HCT116 (cell line): Measurements from ENCODE around the gene AAMP. TPM values are rescaled to one million over a fixed set of nuclear protein-coding genes. Genes with fewer than 3 reads are reported as not detected.
A peak's percentile ranks its signal among the peaks of the same experiment; 100 is the strongest.

ENCODE experiments used
- ATAC-seq: fragments of 200-7000 bp; cut with Tn5 transposase; 2 replicates; pipeline ENCODE4 v1.9.1; 2020; ENCODE audit warnings: mild to moderate bottlenecking, moderate library complexity
- BruUV-seq: library from RNA; stranded (reverse); fragments of 400-500 nt; replicated peaks from 2 replicates; lab custom pipeline; 2021; lab: Mats Ljungman, UMichigan
- CTCF ChIA-PET: fragments of 300-600 bp; sonication (Branson Sonifier 250); formaldehyde crosslinking; loops from one replicate; lab custom pipeline; 2021; ENCODE audit warnings: antibody characterized with exemption; lab: Charles Lee
- POLR2A ChIA-PET: fragments of 300-600, 350-600 bp; sonication (Branson Sonifier 250); formaldehyde crosslinking; loops from one replicate; lab custom pipeline; 2021; ENCODE audit warnings: antibody characterized with exemption; lab: Charles Lee
- RAD21 ChIA-PET, 2 experiments: fragments of 300-600 bp; sonication (Branson Sonifier 250); formaldehyde crosslinking; loops; one replicate each; lab custom pipeline; 2023; ENCODE audit warnings: low total read pairs in 2 of 2; ENCODE audit not compliant: uncharacterized antibody in 2 of 2, unreplicated experiment in 2 of 2, low non-redundant PET in 1 of 2; lab: Charles Lee
- DNase-seq: peaks from one replicate; pipeline ENCODE4 v3.0.0-alpha.2; 2010; ENCODE audit warnings: low read depth, low spot score
- H2AFZ ChIP-seq: fragments of 200-600 bp; shearing (Covaris generic), sonication (generic); 2 replicates; pipeline ENCODE4 v1.6.1; 2017; ENCODE audit warnings: low read depth, mixed run types, mixed read lengths, antibody characterized with exemption, low read length; ENCODE audit not compliant: poor library complexity, severe bottlenecking
- H3K27ac ChIP-seq: 2 replicates; pipeline ENCODE4 v1.5.1; 2012; ENCODE audit warnings: low read depth, low read length
- H3K27me3 ChIP-seq: fragments of 200-600 bp; sonication (generic); 2 replicates; pipeline ENCODE4 v1.6.1; 2016; ENCODE audit warnings: mixed run types, low read length, mixed read lengths; ENCODE audit not compliant: insufficient read depth
- H3K36me3 ChIP-seq, 2 experiments: fragments of 200-500 bp in 1 of 2; fragments of 200-600 bp in 1 of 2; sonication (Bioruptor generic) in 1 of 2; sonication (generic) in 1 of 2; 2 replicates each; pipeline versions ENCODE4 v1.5.1 to v1.6.1; 2014 to 2016; ENCODE audit warnings: low read length in 2 of 2, inconsistent platforms in 1 of 2, mixed read lengths in 1 of 2, mixed run types in 1 of 2; ENCODE audit not compliant: insufficient read depth in 2 of 2, control insufficient read depth in 1 of 2
- H3K4me1 ChIP-seq, 2 experiments: fragments of 200-600 bp in 1 of 2; sonication (generic) in 1 of 2; 2 replicates each; pipeline versions ENCODE4 v1.5.1 to v1.6.1; 2012 to 2017; ENCODE audit warnings: low read length in 2 of 2, inconsistent platforms in 1 of 2, mild to moderate bottlenecking in 1 of 2, mixed read lengths in 1 of 2, mixed run types in 1 of 2, moderate library complexity in 1 of 2; ENCODE audit not compliant: insufficient read depth in 2 of 2, control insufficient read depth in 1 of 2
- H3K4me2 ChIP-seq: fragments of 200-600 bp; sonication (generic); 2 replicates; pipeline ENCODE4 v1.6.1; 2017; ENCODE audit warnings: mixed run types, low read length, mixed read lengths
- H3K4me3 ChIP-seq, 2 experiments: fragments of 200-600 bp in 1 of 2; sonication (generic) in 1 of 2; replicated peaks in 1 of 2; 2 replicates each; pipeline ENCODE4 v1.5.1; 2011 to 2016; ENCODE audit warnings: low read length in 2 of 2, control low read depth in 1 of 2, low read depth in 1 of 2, mild to moderate bottlenecking in 1 of 2, mixed read lengths in 1 of 2, mixed run types in 1 of 2
- H3K79me2 ChIP-seq: fragments of 200-600 bp; sonication (generic); 2 replicates; pipeline ENCODE4 v1.6.1; 2017; ENCODE audit warnings: mild to moderate bottlenecking, mixed run types, low read length, moderate library complexity, mixed read lengths; ENCODE audit not compliant: insufficient read depth
- H3K9ac ChIP-seq: fragments of 200-600 bp; sonication (generic); 2 replicates; pipeline ENCODE4 v1.6.1; 2016; ENCODE audit warnings: low read length, mixed read lengths
- H3K9me2 ChIP-seq: fragments of 200-600 bp; sonication (generic), shearing (Covaris generic); 2 replicates; pipeline ENCODE4 v1.6.1; 2017; ENCODE audit warnings: mixed run types, mild to moderate bottlenecking, moderate library complexity; ENCODE audit not compliant: insufficient read depth
- H3K9me3 ChIP-seq, 2 experiments: fragments of 200-500 bp in 1 of 2; fragments of 200-600 bp in 1 of 2; sonication (Bioruptor generic) in 1 of 2; sonication (generic) in 1 of 2; 2 replicates each; pipeline ENCODE4 v1.6.1; 2014 to 2017; ENCODE audit warnings: low read length in 2 of 2, mixed read lengths in 2 of 2, inconsistent platforms in 1 of 2, low read depth in 1 of 2, mild to moderate bottlenecking in 1 of 2, mixed run types in 1 of 2, moderate library complexity in 1 of 2; ENCODE audit not compliant: control insufficient read depth in 1 of 2, insufficient read depth in 1 of 2
- H4K20me1 ChIP-seq: fragments of 200-600 bp; sonication (generic), shearing (Covaris generic); 2 replicates; pipeline ENCODE4 v1.6.1; 2017; ENCODE audit warnings: mixed run types, mild to moderate bottlenecking, moderate library complexity; ENCODE audit not compliant: insufficient read depth
- EZH2phosphoT487 ChIP-seq: fragments of 200-600 bp; IDR thresholded peaks from 2 replicates; pipeline ENCODE4 v1.6.1; 2018; ENCODE audit warnings: antibody characterized with exemption, borderline replicate concordance
- POLR2A ChIP-seq: IDR thresholded peaks from 2 replicates; pipeline ENCODE4 v1.7.0; 2011; ENCODE audit warnings: borderline replicate concordance; ENCODE audit not compliant: insufficient read depth, insufficient read length; ENCODE audit errors: extremely low read depth
- RAD21 ChIP-seq: IDR thresholded peaks from 2 replicates; pipeline ENCODE4 v1.6.1; 2012; ENCODE audit warnings: low read depth, mild to moderate bottlenecking
- SIN3A ChIP-seq: IDR thresholded peaks from 2 replicates; pipeline ENCODE4 v1.6.1; 2012; ENCODE audit warnings: low read depth
- SRF ChIP-seq: IDR thresholded peaks from 2 replicates; pipeline ENCODE4 v1.6.1; 2012; ENCODE audit warnings: low read depth
- intact Hi-C: fragments of 100-400 bp; cut with micrococcal nuclease; formaldehyde crosslinking; loops from 2 replicates; pipeline ENCODE4 v1.10.0; 2022
- total RNA-seq: library from RNA; stranded (reverse); gene quantifications from one replicate; pipeline ENCODE4 v1.2.1, GENCODE V29; 2021; ENCODE audit not compliant: unreplicated experiment
- TF ChIP-seq, protein P1 (sequence below): IDR thresholded peaks from 2 replicates; pipeline ENCODE4 v1.6.1; 2012
- TF ChIP-seq, protein P2 (sequence below): IDR thresholded peaks from 2 replicates; pipeline ENCODE4 v1.6.1; 2011; ENCODE audit warnings: mild to moderate bottlenecking, low read length, moderate library complexity; ENCODE audit not compliant: insufficient replicate concordance; ENCODE audit errors: extremely low read depth

Gene AAMP
- total RNA-seq, 1 experiment from 2014 or later, result 111 TPM

- intact Hi-C loops, result no loop called here
- no TSS peak for BruUV-seq
- peak overlapping the region; percentile 51 for H3K4me2 ChIP-seq
- no peak overlapping the region for H3K4me3 ChIP-seq
- no peaks in the 10 kb centered on the region for H3K27me3 ChIP-seq
- ChIA-PET RAD21 (interaction anchor here in 1 of 2 experiments (0.7 kb wide), 1 partner anchor 60 kb away, joined by 5 read pairs; the partner anchor contains the start of gene CATIP), POLR2A (no interaction called here), CTCF (no interaction called here)
- H3K9me3 ChIP-seq, result no peaks in the 10 kb centered on the region
- H2AFZ ChIP-seq, result no peak overlapping the region
- H3K9ac ChIP-seq, result peak overlapping the region; percentile 25
- no peak for ATAC-seq
- TF ChIP-seq SRF, result no peak
- TF ChIP-seq RAD21, result 0 out of 2 replicates have a peak, but pooled peaks have one; percentile 18
- DNase-seq, result no peak
- no peaks in the 10 kb centered on the region for H4K20me1 ChIP-seq
- peaks cover 4% of the 10 kb centered on the region for H3K79me2 ChIP-seq
- H3K9me2 ChIP-seq, result no peaks in the 10 kb centered on the region
- H3K27ac ChIP-seq, result peak overlapping the region; percentile 59; the same call in 1 of the 2 replicates
- H3K4me1 ChIP-seq, result peaks cover 39 to 68% of the 10 kb centered on the region in 2 experiments
- H3K36me3 ChIP-seq, result no peaks in the 10 kb centered on the region
Observed at GRCh38 chr2:218296847-218297246, 26.9 kb upstream of the AAMP start.

GRCh38 chr2:218296200-218296599 lies 26.3 kb upstream of the AAMP start:
- no peaks in the 10 kb centered on the region for H4K20me1 ChIP-seq
- H2AFZ ChIP-seq, result no peak overlapping the region
- no peak overlapping the region for H3K4me3 ChIP-seq
- no peaks in the 10 kb centered on the region for H3K9me2 ChIP-seq
- no peaks in the 10 kb centered on the region for H3K36me3 ChIP-seq
- H3K79me2 ChIP-seq, result peaks cover 10% of the 10 kb centered on the region
- BruUV-seq, result no TSS peak
- TF ChIP-seq RAD21, result no peak
- TF ChIP-seq, protein P1, sequence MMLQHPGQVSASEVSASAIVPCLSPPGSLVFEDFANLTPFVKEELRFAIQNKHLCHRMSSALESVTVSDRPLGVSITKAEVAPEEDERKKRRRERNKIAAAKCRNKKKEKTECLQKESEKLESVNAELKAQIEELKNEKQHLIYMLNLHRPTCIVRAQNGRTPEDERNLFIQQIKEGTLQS, result no peak
- no peak for TF ChIP-seq EZH2phosphoT487
- TF ChIP-seq, protein P2, sequence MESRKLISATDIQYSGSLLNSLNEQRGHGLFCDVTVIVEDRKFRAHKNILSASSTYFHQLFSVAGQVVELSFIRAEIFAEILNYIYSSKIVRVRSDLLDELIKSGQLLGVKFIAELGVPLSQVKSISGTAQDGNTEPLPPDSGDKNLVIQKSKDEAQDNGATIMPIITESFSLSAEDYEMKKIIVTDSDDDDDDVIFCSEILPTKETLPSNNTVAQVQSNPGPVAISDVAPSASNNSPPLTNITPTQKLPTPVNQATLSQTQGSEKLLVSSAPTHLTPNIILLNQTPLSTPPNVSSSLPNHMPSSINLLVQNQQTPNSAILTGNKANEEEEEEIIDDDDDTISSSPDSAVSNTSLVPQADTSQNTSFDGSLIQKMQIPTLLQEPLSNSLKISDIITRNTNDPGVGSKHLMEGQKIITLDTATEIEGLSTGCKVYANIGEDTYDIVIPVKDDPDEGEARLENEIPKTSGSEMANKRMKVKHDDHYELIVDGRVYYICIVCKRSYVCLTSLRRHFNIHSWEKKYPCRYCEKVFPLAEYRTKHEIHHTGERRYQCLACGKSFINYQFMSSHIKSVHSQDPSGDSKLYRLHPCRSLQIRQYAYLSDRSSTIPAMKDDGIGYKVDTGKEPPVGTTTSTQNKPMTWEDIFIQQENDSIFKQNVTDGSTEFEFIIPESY, result no peak
- TF ChIP-seq SIN3A, result no peak
- TF ChIP-seq POLR2A, result no peak
- no peaks in the 10 kb centered on the region for H3K27me3 ChIP-seq
- H3K9ac ChIP-seq, result no peak overlapping the region
- peaks cover 39 to 68% of the 10 kb centered on the region in 2 experiments for H3K4me1 ChIP-seq
- no peak for ATAC-seq
- ChIA-PET CTCF (interaction anchor here (1.3 kb wide), 1 partner anchor 9 kb away, joined by 3 read pairs; no protein-coding TSS in a partner anchor), RAD21 (no interaction called here), POLR2A (interaction anchor here (1.5 to 2.0 kb wide), 2 partner anchors 9 to 62 kb away, joined by 4 to 6 read pairs; no protein-coding TSS in a partner anchor)
- DNase-seq, result no peak
- no peaks in the 10 kb centered on the region for H3K9me3 ChIP-seq
- H3K27ac ChIP-seq, result no peak overlapping the region
- intact Hi-C loops, result no loop called here
- no peak overlapping the region for H3K4me2 ChIP-seq
